Aorta (tissue), 5 donors: ENCODE results near the gene RAB3C. TPM values are rescaled to one million over a fixed set of nuclear protein-coding genes. Genes with fewer than 3 reads are reported as not detected.

Experiments used
- ATAC-seq: fragments of 200-7000 bp; cut with Tn5 transposase; one replicate; pipeline ENCODE4 v1.9.1; 2022; ENCODE audit warnings: moderate library complexity; ENCODE audit not compliant: low FRiP score
- DNase-seq, 2 donors: peaks; one replicate each; pipeline ENCODE4 v3.0.0-alpha.2; 2020
- H3K27ac ChIP-seq, 2 donors: one replicate each; pipeline ENCODE4 v1.5.1; 2013; ENCODE audit warnings: low read length in 2 of 2, mild to moderate bottlenecking in 2 of 2, moderate library complexity in 2 of 2, control low read depth in 1 of 2, inconsistent platforms in 1 of 2, low read depth in 1 of 2
- H3K27me3 ChIP-seq, 2 donors: one replicate each; pipeline ENCODE4 v1.6.1; 2013; ENCODE audit warnings: control low read depth in 1 of 2, low read length in 1 of 2, mild to moderate bottlenecking in 1 of 2, moderate library complexity in 1 of 2; ENCODE audit not compliant: insufficient read depth in 2 of 2, control insufficient read depth in 1 of 2
- H3K36me3 ChIP-seq, 2 donors: one replicate each; pipeline ENCODE4 v1.6.1; 2013; ENCODE audit warnings: control low read depth in 1 of 2, low read length in 1 of 2, mild to moderate bottlenecking in 1 of 2; ENCODE audit not compliant: insufficient read depth in 2 of 2, control insufficient read depth in 1 of 2
- H3K4me1 ChIP-seq, 2 donors: one replicate each; pipeline ENCODE4 v1.6.1; 2013; ENCODE audit warnings: low read length in 2 of 2, control low read depth in 1 of 2, mild to moderate bottlenecking in 1 of 2, moderate library complexity in 1 of 2; ENCODE audit not compliant: insufficient read depth in 2 of 2, control insufficient read depth in 1 of 2
- H3K4me3 ChIP-seq, 2 donors: one replicate each; pipeline ENCODE4 v1.5.1; 2013; ENCODE audit warnings: low read length in 2 of 2, control low read depth in 1 of 2, mild to moderate bottlenecking in 1 of 2
- H3K9me3 ChIP-seq: one replicate; pipeline ENCODE4 v1.6.1; 2013; ENCODE audit warnings: mild to moderate bottlenecking, low read length; ENCODE audit not compliant: control insufficient read depth
- whole genome bisulfite sequencing, 2 donors: extraction: QIAGEN DNeasy Blood & Tissue Kit; methylation state at CpG; one replicate each; pipeline ENCODE4 v1.1.7; 2013; 5-methylcytosine and 5-hydroxymethylcytosine counted together
- intact Hi-C, 2 donors: fragments of 100-400 bp; cut with DNase I; formaldehyde crosslinking; loops; one replicate each; pipeline versions ENCODE4 v1.14.2 to v1.15.0; 2022
- polyA plus RNA-seq, 2 donors: library from polyadenylated mRNA; stranded (reverse); fragments of 200-250 nt; gene quantifications; one replicate each; pipeline ENCODE4 v1.2.3, GENCODE V29; 2013
- total RNA-seq, 2 donors: library from RNA; stranded (reverse); fragmentation: NEBNext Ultra II Directional; extraction: Animal tissue kit (Norgen Biotek cat#: 25700); gene quantifications; one replicate each; pipeline ENCODE4 v1.2.1, GENCODE V29; 2021
- donor health status: healthy with polysubstance abuse.
- donor health status: Bipolar disorder and iron deficiency.
- donor health status: DM: no; HTN: no; CAD: no.
- donor health status: DM: no; HTN: no; CAD: no.
- donor health status: DM: yes; HTN: yes; CAD: no.

The RAB3C gene
- total and polyA plus RNA-seq, 4 donors, result 8.9 to 21.7 TPM; not detected in 2

GRCh38 chr5:58838729-58839128 is 255.9 kb downstream of the RAB3C start:
- no peaks in the 10 kb centered on the region for H3K4me1 ChIP-seq
- H3K36me3 ChIP-seq, result no peaks in the 10 kb centered on the region
- H3K27ac ChIP-seq, result no peak overlapping the region
- ATAC-seq (no peak), DNase-seq (no peak)
- intact Hi-C loops, result no loop called here
- peaks cover 2% of the 10 kb centered on the region for H3K9me3 ChIP-seq
- no peak overlapping the region for H3K4me3 ChIP-seq
- no peaks in the 10 kb centered on the region for H3K27me3 ChIP-seq

GRCh38 chr5:58842852-58843251 is 260.0 kb downstream of the RAB3C start:
- intact Hi-C loops, result no loop called here
- Histone ChIP-seq H3K27ac (no peak overlapping the region), H3K4me3 (no peak overlapping the region), H3K27me3 (no peaks in the 10 kb centered on the region), H3K9me3 (peaks cover 2% of the 10 kb centered on the region), H3K4me1 (no peaks in the 10 kb centered on the region), H3K36me3 (no peaks in the 10 kb centered on the region)
- 93 to 95% methylated on average over 2 of the region's 2 CpGs for WGBS, 2 donors
- DNase-seq (no peak), ATAC-seq (no peak)

- ATAC-seq (no peak), DNase-seq (no peak)
- intact Hi-C loops, result no loop called here
- H3K9me3 ChIP-seq, result peaks cover 2% of the 10 kb centered on the region
- no peaks in the 10 kb centered on the region for H3K4me1 ChIP-seq
- no peak overlapping the region for H3K27ac ChIP-seq
- 68 to 81% methylated on average over 2 of the region's 2 CpGs for WGBS, 2 donors
- no peaks in the 10 kb centered on the region for H3K27me3 ChIP-seq
- H3K4me3 ChIP-seq, result no peak overlapping the region
- no peaks in the 10 kb centered on the region for H3K36me3 ChIP-seq
Observed at GRCh38 chr5:58844395-58844794, 261.5 kb downstream of the RAB3C start.

- H3K4me1 ChIP-seq, result no peaks in the 10 kb centered on the region
- H3K27me3 ChIP-seq, result no peaks in the 10 kb centered on the region
- H3K27ac ChIP-seq, result no peak overlapping the region
- WGBS, 2 donors, result 81 to 95% methylated on average over 5 of the region's 5 CpGs
- no peaks in the 10 kb centered on the region for H3K36me3 ChIP-seq
- intact Hi-C loops, result no loop called here
- H3K9me3 ChIP-seq, result no peaks in the 10 kb centered on the region
- ATAC-seq, result no peak
- DNase-seq, result no peak
- no peak overlapping the region for H3K4me3 ChIP-seq
Observed at GRCh38 chr5:58847041-58847440, 264.2 kb downstream of the RAB3C start.

GRCh38 chr5:58849223-58849622 is 266.3 kb downstream of the RAB3C start:
- Histone ChIP-seq H3K4me3 (no peak overlapping the region), H3K9me3 (no peaks in the 10 kb centered on the region), H3K4me1 (no peaks in the 10 kb centered on the region), H3K27me3 (no peaks in the 10 kb centered on the region), H3K36me3 (no peaks in the 10 kb centered on the region), H3K27ac (no peak overlapping the region)
- DNase-seq, result no peak
- WGBS, 2 donors, result 31% methylated on average over 1 of the region's 1 CpG
- ATAC-seq, result no peak
- intact Hi-C loops, result no loop called here

- Histone ChIP-seq H3K27me3 (no peaks in the 10 kb centered on the region), H3K9me3 (no peaks in the 10 kb centered on the region), H3K36me3 (no peaks in the 10 kb centered on the region), H3K4me1 (no peaks in the 10 kb centered on the region), H3K4me3 (no peak overlapping the region), H3K27ac (no peak overlapping the region)
- WGBS, 2 donors, result 10 to 11% methylated on average over 3 of the region's 3 CpGs
- ATAC-seq (no peak), DNase-seq (no peak)
- intact Hi-C loops, result loop anchor here (2.0 to 5.0 kb wide), 2 partner anchors 351 to 353 kb away; no protein-coding TSS in a partner anchor
Observed at GRCh38 chr5:58849921-58850667, 267.2 kb downstream of the RAB3C start.

GRCh38 chr5:58851153-58851552 is 268.3 kb downstream of the RAB3C start:
- Histone ChIP-seq H3K27ac (no peak overlapping the region), H3K27me3 (no peaks in the 10 kb centered on the region), H3K4me3 (no peak overlapping the region), H3K9me3 (no peaks in the 10 kb centered on the region), H3K36me3 (no peaks in the 10 kb centered on the region), H3K4me1 (no peaks in the 10 kb centered on the region)
- intact Hi-C loops, result loop anchor here (2.0 to 5.0 kb wide), 2 partner anchors 352 to 354 kb away; no protein-coding TSS in a partner anchor
- 66 to 70% methylated on average over 7 of the region's 7 CpGs for WGBS, 2 donors
- no peak for ATAC-seq
- DNase-seq, result no peak

- intact Hi-C loops, result loop anchor here (2.0 to 5.0 kb wide), 2 partner anchors 353 to 354 kb away; no protein-coding TSS in a partner anchor
- H3K4me3 ChIP-seq, result no peak overlapping the region
- H3K4me1 ChIP-seq, result no peaks in the 10 kb centered on the region
- H3K36me3 ChIP-seq, result no peaks in the 10 kb centered on the region
- no peak overlapping the region for H3K27ac ChIP-seq
- WGBS, 2 donors, result 92 to 93% methylated on average over 5 of the region's 5 CpGs
- no peaks in the 10 kb centered on the region for H3K27me3 ChIP-seq
- H3K9me3 ChIP-seq, result no peaks in the 10 kb centered on the region
- no peak for ATAC-seq
- DNase-seq, result no peak
Observed at GRCh38 chr5:58851571-58851970, 268.7 kb downstream of the RAB3C start.

- Histone ChIP-seq H3K27me3 (no peaks in the 10 kb centered on the region), H3K27ac (no peak overlapping the region), H3K36me3 (no peaks in the 10 kb centered on the region), H3K4me3 (no peak overlapping the region), H3K9me3 (no peaks in the 10 kb centered on the region), H3K4me1 (no peaks in the 10 kb centered on the region)
- DNase-seq (no peak), ATAC-seq (no peak)
- 68 to 80% methylated on average over 1 of the region's 1 CpG for WGBS, 2 donors
- intact Hi-C loops, result loop anchor here in 1 of 2 donors (5.0 kb wide), 1 partner anchor 355 kb away; no protein-coding TSS in a partner anchor
Observed at GRCh38 chr5:58852566-58852965, 269.7 kb downstream of the RAB3C start.
